GM21717 (cell line): Measurements from ENCODE around the gene SHROOM3.
A peak's percentile ranks its signal among the peaks of the same experiment; 100 is the strongest.

Source experiments
- ATAC-seq: cut with Tn5 transposase; IDR thresholded peaks from one replicate; pipeline ENCODE4 v1.9.1; 2021; ENCODE audit warnings: mild to moderate bottlenecking, moderate library complexity; ENCODE audit not compliant: unreplicated experiment

Gene SHROOM3

DNA sequence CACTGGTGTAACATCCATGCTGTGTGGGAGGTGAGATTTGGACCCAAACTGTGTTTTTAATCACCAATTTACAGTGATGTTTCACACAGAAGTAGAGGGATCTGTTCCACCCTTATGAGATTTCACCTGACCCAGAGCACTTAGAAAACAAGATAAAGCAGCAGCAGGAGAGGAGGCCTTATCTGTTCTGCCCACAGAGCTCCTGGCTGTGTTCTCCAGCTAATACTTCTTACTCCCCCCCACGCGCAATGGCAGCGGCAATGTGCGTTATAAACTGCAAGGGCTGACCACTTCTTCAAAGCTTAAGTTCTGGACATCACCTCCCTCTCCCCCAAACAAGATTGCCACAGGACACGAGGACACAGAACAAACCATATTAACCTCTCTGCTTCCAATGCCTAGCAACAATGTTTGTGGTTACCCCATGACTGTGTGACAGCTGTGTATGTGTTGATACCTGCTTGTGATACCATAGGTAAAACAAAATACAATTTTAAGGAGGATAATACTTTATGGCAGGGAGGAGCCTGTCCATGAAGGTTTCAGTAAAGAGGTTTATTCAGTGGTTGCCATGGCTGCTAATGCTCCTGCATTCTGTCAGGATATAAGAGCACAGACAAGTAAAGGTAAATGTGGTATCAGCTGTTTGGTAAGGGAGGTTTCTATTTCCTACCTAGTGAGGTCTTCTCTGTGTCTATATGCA, 252.9 kb downstream of the SHROOM3 start:
- ATAC-seq = no peak

GRCh38 chr4:76688619-76689144, 253.7 kb downstream of the SHROOM3 start:
- no peak for ATAC-seq

DNA sequence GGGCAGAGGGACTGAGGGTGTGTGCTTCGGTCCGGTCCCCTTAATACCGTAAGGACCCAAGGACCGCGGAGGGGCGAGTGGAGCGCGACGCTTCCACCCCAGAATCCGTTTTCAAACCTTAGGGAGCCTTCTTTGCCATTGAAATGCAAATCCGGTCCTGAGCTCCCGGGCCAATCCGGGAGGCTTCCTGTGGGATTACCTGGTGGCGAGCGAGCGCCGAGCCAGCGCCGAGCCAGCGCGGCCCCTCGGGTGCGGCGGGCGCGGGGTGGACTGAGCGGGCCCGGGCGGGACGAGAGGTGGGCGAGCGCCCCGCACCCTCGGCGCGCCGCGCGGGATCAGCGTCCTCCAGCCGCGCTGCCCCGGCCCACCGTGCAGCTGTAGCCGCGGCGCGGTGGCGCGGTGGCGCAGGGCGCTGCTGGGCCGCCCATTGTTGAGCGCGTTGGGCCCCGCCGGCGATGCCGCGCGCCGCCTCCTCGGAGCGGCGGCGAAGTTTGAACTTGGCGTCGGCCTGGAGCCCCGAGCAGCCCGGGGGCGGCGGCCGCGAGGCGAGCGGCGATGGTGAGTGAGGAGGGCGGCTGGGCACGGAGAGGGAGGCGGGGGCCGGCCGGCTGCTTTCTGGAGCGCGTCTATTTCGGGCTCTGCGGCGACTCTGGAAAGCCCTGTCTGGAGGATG, 254.3 kb downstream of the SHROOM3 start:
- no peak for ATAC-seq

DNA sequence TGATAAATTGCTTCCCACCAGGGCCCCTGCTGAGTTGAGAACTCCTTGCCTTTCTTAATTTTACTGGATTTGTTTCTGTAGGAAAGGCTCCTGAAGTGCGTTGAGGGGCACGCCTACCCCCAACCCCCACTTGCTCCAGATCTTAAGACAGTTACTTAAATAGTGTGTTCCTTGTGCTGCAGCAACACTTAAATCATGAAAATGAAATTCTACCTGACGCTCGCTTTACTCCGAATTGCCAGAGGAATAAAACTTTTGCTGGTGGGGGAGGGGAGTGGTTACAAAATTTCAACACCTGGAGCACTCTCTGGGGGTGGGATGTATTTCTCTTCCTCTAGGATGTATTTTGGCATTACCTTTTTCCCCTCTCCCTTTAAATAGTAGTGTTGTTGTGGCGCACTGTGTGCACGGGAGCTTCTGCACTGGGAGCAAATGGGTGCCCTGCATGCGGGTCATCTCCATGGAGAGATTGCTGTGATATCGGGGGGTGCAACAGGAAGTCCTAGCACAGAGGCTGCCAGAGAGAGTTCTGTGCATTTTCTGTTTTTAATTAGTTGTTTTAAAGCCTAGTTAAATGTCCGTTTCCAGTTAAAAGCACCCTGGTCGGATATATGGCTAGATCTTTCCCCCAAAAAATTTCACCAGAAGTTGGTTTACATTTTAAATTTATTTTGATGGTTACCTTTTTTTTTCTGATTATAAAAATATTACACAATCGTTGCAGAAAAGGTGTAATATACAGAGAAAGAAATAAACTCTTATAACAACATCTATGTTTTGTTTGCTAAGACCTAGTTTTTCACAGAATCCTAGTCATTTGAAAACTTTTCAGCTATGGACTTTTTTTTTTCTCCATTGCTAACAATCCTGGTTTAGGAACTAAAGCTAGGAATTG, 255.2 kb downstream of the SHROOM3 start:
- ATAC-seq = no peak

DNA sequence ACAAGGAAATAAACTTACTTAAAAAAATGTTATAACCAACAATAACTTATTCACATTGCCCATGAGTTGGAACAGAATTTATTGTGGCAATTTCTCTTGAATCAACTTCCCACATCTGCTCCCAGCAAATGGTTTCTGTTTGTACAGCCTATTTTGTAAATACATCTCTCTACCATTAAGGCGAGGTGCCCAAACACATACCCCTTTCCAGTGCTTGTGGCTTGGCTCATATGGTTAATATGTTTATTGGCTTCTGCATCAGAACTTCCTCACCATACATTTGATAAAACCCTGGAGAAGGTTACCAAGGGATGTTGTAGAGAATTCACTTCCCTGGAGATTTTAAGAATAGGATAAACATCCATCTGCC, 255.9 kb downstream of the SHROOM3 start:
- ATAC-seq = no peak

GRCh38 chr4:76691807-76692582, 257.0 kb downstream of the SHROOM3 start:
- no peak for ATAC-seq

DNA sequence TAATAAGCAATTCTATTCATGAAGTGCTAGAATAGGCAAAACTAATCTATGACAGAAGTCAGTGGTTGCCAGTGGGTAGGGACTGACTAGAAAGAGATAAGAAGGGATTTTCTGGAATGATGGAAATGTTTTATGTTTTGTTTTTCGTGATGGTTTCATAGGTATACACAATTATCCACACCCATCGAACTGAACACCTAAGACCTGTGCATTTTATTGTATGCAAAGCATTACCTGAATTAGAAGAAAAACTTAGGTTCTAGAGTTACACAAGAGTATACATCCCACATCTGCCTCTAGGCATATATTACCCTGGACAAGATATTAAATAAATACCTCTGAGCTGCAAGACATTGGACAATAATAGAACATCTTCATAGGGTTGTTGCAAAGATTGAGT, 257.7 kb downstream of the SHROOM3 start:
- no peak for ATAC-seq

DNA sequence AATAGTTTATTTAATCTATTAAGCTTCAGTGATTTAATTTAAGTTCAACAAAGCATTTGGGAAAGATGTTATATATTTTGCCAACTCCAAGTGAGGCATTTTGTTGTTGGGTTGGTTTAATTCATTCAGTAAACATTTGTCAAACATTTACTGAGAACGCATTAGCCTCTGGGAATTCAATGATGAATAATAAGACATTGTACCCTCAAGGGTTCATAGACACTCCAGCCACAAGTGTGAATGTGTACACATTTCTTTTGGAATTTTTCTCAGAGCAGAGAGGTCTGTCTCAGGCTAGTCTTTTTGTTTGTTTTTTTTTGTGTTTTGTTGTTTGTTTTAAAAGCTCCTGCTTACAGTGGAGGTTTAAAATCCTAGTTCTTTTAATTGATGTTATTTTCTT, 259.0 kb downstream of the SHROOM3 start:
- ATAC-seq = no peak

- no peak for ATAC-seq
Observed at GRCh38 chr4:76696109-76696508, 261.1 kb downstream of the SHROOM3 start.

DNA sequence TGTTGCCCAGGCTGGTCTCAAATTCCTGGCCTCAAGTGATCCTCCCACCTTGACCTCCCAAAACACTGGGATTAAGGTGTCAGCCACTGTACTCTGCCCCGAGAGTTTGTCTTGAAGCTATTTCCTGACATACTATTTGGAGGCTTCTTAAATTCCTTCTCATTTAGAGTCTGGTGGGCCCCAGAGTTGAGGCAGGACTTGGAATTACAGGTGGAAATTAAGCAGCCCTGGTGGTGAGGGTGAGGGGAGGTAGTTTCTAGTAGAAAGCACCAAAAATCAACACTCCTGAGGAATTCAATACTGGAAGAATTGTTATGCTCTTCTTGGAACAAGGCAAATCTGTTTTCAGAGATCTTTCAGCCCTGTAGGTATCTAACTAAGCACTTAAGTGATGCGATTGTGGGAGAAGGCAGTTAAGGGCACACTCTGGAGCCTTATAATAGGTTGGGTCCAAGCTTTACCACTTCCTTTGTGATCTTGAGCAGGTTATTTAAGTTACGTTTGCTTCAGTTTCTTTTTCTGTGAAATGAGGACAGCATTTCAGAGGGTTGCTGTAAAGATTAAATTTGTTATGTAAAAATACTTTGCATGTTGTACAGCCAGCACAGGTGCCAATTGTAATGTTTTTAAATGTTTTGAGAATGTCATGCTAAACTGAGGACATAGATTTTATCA, 262.2 kb downstream of the SHROOM3 start:
- ATAC-seq = peak; percentile 94

DNA sequence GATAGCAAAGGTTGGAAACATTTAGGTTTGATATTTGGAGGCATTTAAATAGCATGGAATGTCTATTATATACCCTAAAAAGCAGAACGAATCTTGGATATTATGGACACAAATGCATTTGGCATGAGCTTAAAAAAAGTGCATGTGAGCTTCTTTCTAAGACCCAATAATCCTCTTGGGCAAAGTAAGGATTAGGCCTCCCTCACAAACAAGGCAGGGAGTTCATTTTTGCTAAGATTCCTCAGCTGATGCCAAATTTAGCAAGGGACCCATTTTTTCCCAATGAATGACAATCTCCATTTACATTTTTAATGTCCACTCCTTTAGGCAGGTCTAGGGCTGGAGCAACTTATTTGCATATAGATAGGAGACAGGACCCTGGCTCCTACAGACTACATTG, 263.1 kb downstream of the SHROOM3 start:
- no peak for ATAC-seq

GRCh38 chr4:76699751-76700310, 264.8 kb downstream of the SHROOM3 start:
- no peak for ATAC-seq

GRCh38 chr4:76702440-76703122, 267.6 kb downstream of the SHROOM3 start:
- no peak for ATAC-seq

DNA sequence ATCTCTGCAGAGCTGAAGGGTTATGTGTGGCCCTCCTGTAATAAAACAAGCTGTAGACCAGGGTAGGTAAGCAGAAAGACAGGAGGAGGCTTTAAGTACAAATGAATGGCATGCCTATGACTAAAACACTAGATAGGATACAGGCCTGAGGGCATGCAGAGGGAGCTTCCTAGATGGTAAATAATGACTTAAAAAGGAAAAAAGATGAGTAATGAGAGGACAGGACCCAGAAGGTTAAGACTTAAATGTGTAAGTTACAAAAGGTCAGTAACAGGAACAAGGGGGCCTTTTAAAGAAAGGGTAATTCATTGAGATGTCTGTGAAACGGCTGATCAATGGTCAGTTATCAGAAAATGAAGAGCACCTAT, 268.1 kb downstream of the SHROOM3 start:
- ATAC-seq = no peak

DNA sequence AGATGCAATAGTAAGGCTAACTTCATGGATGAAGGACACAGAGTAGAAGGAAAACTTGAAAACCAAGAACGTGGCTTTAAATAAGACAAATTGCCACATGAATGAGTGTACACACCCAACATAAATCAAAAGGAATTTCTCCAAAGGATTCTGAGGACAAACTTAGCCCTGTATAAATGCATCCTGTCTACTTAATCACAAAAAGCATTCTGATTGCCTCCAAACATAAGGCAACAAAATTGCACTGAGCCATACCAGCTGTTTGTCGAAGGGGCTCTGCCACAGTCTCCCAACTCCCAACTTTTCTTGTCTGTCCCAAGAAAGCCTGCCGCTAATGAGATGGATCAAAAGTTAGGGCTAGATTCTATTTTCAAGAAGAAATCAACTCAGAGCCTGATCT, 268.6 kb downstream of the SHROOM3 start:
- no peak for ATAC-seq

- no peak for ATAC-seq
Observed at GRCh38 chr4:76704133-76704881, 269.3 kb downstream of the SHROOM3 start.

- no peak for ATAC-seq
Observed at GRCh38 chr4:76705472-76705871, 270.4 kb downstream of the SHROOM3 start.

- no peak for ATAC-seq
Observed at GRCh38 chr4:76706581-76706980, 271.6 kb downstream of the SHROOM3 start.
